ENCODE data around the gene REG4.

GRCh38 chr1:119779869-119780356 is 31.3 kb downstream of the REG4 start:
- TF ChIP-seq CTCF (IDR thresholded peaks at IDR 0.05) (no peak), POLR2A (IDR thresholded peaks at IDR 0.05) (no peak), EP300 (IDR thresholded peaks at IDR 0.05) (no peak)
